ENCODE data around the gene ST3GAL2.

DNA sequence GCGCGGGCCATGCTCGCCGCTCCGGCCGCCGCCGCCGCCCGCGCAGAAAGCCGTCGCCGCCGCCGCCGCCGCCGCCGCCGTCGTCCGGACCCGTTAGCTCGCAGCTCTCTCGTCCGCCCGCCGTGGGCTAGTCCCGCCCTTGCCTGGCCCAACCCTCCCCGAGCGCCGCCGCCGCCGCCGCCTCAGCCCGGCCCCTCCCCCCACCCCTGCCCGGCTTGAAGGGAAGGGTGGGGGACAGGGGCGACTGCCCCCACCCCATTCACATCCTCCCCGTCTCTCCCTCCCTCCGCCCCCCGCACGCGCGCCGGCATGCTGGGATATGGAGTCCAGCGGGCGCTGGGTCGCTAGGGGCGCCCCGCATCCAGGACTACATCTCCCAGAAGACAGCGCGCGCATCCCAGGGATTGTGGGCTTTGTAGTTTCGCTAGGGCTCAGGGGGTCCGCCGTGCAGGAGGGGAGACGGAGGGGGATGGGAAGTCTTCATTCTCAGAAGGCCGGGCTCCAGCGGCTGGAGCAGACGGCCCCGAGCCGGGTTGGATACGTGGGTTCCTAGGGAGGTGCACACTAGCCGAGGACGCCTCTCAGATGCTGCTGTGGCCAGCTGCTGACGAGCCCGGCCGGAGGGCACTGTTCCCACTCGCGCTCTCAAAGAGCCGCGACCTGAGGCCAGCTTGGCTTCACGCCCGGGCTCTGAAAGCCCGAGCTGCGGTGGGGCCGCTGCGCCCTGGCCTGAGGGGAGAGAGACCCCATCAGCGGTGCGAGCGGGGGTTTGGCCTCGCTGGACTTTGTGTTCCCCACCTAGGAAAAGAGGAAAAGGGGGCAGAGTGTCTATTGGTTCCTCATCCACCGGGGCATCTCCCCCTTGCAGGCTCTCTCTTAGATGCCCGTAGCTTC lies at the start of gene ST3GAL2:
- TF ChIP-seq, protein P1, sequence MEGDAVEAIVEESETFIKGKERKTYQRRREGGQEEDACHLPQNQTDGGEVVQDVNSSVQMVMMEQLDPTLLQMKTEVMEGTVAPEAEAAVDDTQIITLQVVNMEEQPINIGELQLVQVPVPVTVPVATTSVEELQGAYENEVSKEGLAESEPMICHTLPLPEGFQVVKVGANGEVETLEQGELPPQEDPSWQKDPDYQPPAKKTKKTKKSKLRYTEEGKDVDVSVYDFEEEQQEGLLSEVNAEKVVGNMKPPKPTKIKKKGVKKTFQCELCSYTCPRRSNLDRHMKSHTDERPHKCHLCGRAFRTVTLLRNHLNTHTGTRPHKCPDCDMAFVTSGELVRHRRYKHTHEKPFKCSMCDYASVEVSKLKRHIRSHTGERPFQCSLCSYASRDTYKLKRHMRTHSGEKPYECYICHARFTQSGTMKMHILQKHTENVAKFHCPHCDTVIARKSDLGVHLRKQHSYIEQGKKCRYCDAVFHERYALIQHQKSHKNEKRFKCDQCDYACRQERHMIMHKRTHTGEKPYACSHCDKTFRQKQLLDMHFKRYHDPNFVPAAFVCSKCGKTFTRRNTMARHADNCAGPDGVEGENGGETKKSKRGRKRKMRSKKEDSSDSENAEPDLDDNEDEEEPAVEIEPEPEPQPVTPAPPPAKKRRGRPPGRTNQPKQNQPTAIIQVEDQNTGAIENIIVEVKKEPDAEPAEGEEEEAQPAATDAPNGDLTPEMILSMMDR (IDR thresholded peaks at IDR 0.05) = peak in 3 of 6 experiments; percentile 12 to 17 (median 15)
- TF ChIP-seq POLR2A (IDR thresholded peaks at IDR 0.05) = no peak
